NCI-H2029 treated with DMSO at 0.1 percent for 48 hours (cell line): Measurements from ENCODE around the gene AHSP.
"Not testable (repeated sequence)": the region's sequence is repeated elsewhere in the genome, so short reads cannot be mapped to it uniquely, and the experiment has no call there.

Source experiments
- DNase-seq: peaks from one replicate; lab custom pipeline; 2025; lab: John Stamatoyannopoulos, UW

AHSP gene, protein sequence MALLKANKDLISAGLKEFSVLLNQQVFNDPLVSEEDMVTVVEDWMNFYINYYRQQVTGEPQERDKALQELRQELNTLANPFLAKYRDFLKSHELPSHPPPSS

DNA sequence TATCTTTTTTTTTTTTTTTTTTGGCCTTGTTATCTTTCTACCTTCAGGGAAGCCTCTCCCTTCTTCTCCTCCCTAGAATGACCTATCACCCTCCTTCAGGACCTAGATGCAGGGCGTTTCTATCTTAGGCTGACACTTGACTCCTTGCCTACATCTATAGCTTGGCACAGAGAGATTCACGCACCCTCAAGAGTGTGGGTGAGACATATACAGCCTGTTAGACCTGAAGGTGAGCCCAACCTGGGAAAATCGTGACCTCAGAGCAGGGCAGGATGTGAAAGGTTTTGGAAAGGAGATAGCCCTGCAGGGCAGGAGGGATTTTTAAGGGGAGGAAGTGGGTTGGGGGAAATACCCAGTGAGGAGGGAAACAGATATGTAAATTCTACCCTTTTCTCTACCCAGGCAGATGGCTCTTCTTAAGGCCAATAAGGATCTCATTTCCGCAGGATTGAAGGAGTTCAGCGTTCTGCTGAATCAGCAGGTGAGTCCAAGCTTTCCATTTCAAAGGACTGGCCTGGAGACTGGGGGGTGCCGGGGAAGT lies at the start of gene AHSP:
Gene AHSP (plus strand): TSS at position 167 of the 541 bp plus-strand sequence. CDS start 240 bp downstream, at position 407.
- DNase-seq = no peak

DNA sequence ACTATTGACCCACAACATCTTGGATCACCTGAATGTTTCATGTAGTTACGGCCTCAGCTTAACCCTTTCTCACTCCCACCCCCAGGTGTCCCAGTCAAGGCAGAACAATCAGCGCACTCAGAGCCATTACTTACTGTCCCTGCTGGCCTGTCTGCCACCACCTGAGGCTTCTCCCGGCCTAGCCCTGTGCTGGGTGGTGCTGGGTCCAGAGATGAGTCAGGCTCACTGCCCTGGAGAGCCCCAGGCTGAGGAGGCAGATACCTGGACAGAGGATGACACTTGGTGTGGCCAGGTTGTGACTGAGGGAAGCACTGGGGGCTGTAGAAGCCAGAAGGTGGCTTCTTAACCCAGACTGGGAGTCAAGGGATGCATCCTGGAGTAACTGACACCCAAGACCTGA lies 48.7 kb upstream of the AHSP start:
- no peak for DNase-seq

DNA sequence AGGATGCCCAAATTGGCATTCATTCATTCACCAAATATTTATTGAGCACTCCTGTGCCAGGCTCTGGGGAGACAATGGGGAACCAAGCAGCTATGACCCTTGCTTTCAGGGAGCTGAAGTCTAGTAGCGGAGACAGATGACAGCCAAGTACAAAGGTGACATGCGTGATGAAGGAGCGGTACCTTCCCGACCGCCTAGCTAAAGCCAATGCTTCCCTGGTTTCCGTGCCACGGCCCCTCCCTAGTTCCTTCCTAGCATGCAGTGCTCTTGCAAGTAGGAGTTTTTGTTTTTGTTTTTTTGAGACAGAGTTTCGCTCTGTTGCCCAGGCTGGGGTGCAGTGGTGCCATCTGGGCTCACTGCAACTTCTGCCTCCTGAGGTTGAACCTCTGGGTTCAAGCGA lies 47.9 kb upstream of the AHSP start:
- DNase-seq = no peak

DNA sequence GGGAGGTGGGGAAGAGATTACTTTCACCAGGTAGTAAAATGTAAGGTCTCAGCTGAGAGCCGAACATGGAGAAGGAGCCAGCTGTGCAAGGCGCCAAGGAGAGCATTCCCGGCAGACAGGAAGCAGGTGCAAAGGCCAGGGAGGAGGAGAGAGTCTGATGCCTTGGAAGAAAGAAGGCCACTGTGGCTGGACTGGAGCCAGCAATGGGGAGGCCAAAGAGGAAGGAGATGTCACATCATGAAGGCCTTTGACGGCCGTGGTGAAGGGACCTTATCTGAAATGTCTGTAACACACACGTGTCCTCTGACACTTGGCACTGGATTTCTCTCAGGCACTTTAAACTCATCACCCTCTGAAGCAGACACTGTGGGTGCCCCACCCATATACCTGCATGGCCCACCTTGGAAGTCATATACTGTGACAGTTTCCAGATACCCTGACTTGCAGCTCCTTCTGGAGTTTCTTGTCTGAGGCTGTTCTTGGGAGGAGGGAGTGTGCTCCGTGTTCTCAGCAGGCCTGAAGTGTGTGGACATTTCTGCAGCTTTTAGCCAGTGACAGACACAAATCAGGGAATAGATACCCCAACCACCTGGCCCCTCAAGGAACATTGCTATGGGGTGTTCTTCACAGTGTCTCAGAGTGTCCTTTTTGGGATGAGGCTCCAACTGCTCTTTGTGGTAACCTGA lies 46.7 kb upstream of the AHSP start:
- DNase-seq = no peak

DNA sequence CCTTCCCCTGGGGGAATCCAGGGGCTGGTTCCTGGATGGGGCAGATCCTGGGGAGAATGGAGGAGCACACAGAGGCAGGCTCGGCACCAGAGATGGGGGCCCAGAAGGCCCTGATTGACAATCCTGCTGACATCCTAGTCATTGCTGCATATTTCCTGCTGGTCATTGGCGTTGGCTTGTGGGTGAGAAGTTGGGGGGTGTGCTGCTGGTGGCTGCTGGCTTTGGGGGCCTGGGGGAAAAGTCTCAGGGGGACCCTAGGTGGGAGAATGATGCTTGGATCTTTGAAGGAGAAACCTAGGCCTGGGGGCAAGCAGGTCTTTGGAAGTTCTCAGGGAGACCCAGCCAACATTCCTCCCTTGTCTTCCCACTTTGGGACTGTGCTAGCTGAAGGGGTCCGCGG lies 44.6 kb upstream of the AHSP start, which contains the start of gene SLC5A2:
Gene SLC5A2 (plus strand): TSS at position 43 of the 400 bp plus-strand sequence. CDS start 14 bp downstream, at position 57.
- no peak for DNase-seq

DNA sequence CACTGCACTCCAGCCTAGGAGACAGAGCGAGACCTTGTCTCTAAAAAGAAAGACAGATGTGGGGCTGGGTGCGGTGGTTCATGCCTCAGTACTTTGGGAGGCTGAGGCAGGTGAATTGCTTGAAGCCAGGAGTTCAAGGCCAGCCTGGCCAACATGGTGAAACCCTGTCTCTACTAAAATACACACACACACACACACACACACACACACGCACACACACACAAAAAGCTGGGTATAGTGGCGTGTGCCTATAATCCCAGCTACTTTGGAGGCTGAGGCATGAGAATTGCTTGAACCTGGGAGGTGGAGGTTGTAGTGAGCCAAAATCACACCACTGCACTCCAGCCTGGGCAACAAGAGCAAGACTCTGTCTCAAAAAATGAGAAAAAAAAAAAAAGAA lies 43.7 kb upstream of the AHSP start:
- DNase-seq = not testable (repeated sequence)

DNA sequence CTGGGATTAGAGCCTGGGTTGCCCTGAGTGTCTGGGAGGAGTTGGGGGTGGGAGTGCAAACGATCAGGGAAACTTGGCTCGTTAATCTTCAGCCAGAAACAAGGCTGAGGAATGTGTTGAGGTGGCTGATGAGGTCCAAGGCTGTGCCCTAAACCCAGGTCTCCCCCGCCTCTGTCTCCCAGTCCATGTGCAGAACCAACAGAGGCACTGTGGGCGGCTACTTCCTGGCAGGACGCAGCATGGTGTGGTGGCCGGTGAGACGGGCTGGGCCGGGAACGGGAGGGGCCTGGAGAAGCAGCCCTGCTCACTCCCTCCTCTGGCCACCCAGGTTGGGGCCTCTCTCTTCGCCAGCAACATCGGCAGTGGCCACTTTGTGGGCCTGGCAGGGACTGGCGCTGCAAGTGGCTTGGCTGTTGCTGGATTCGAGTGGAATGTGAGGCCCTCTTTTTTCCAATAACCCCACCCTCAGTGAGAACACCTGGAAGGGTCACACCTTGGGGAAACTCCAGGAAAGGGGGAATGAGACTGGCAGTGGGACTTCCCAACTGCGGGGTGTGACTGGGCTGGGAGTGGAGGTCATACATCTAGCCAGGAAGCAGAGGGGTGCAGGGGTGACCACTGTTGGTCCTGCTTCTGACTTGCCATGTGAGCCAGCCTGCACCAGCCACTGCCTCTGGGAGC lies 43.1 kb upstream of the AHSP start:
- DNase-seq = no peak

DNA sequence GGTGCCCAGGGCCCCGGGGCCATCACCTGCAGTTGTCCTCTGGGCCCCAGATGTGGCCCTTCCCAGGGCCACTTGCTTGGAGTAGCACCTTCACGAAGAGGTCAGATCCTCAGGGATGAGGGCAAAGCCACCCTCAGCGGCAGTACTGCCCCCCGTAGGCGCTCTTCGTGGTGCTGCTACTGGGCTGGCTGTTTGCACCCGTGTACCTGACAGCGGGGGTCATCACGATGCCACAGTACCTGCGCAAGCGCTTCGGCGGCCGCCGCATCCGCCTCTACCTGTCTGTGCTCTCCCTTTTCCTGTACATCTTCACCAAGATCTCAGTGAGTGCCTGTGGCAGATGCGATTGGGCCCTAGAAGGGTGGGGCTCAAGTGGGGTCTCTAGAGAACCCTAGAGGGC lies 42.1 kb upstream of the AHSP start:
- DNase-seq = no peak

DNA sequence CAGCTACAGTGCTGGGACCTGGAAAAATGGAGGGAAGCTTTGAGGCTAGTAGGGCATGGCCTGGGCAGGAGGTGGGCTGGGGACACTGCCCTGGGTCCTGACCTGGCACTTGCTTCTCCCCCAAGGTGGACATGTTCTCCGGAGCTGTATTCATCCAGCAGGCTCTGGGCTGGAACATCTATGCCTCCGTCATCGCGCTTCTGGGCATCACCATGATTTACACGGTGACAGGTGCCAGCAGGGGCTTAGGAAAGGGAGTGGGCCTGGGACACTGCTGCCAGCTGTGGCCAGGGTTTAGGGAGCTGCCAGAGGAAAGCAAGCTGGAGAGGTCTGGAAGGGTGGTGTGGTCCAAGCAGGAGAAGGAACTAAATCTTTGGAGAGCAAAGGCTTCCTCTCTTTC lies 41.7 kb upstream of the AHSP start:
- no peak for DNase-seq

DNA sequence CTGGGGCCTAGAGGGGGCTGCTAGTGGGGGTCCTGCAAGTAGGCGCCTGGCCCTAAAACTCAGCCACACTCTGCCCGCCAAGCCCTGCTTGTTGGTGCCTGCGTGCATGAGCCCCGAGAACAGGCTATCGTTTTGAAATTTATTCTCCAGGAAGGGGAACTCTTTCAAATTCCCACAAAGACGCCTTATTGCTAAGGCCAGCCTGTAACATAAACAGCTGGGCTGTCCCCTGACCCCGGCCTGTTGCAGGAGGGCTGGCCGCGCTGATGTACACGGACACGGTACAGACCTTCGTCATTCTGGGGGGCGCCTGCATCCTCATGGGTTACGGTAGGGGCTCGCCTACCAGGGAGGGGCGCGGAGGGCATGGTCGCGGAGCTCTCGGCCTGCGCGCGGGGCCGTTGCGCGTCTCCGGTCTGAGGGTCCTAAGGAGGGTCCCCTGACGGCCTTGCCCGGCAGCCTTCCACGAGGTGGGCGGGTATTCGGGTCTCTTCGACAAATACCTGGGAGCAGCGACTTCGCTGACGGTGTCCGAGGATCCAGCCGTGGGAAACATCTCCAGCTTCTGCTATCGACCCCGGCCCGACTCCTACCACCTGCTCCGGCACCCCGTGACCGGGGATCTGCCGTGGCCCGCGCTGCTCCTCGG lies 40.5 kb upstream of the AHSP start:
- DNase-seq = no peak

DNA sequence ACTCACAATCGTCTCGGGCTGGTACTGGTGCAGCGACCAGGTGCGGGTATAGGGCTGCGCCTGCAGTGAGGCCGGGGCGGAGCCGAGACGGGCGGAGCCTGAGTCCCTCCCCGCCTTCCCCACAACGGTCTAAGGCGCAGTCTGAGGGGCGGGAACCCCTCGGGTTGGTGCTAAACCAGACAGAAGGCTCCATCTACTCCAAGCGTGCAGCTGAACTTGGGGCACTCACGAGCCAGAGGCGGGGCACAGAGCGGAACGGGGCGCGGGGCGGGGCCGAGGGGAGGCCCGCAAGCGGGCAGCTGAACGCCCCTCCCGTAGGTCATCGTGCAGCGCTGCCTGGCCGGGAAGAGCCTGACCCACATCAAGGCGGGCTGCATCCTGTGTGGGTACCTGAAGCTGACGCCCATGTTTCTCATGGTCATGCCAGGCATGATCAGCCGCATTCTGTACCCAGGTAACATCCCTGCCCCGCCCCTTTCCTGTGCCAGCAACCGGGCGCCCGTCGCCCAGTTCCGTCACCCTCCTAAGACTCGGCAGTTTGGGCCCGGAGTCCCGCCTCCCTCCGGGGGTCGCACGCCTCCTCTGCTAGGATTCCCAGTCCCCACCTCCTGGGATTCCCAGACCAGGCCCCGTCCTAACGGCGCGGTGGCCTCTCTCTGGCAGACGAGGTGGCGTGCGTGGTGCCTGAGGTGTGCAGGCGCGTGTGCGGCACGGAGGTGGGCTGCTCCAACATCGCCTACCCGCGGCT lies 39.8 kb upstream of the AHSP start:
- DNase-seq = no peak

DNA sequence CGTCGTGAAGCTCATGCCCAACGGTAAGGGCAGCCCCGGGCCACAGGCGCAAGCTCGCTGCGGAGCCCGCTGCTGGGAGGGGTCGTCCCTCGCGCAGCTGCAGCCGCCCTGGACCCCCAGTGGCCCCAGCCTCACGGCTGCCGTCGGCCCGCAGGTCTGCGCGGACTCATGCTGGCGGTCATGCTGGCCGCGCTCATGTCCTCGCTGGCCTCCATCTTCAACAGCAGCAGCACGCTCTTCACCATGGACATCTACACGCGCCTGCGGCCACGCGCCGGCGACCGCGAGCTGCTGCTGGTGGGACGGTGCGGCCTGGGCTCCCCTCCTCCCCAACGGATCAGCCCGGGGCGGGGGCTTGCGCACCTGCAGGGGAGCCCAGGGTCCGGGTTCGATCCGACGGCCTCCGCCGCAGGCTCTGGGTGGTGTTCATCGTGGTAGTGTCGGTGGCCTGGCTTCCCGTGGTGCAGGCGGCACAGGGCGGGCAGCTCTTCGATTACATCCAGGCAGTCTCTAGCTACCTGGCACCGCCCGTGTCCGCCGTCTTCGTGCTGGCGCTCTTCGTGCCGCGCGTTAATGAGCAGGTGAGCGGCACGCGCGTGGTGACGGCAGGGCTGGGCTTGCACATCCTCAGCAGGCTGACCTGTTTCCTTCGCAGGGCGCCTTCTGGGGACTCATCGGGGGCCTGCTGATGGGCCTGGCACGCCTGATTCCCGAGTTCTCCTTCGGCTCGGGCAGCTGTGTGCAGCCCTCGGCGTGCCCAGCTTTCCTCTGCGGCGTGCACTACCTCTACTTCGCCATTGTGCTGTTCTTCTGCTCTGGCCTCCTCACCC lies 39.0 kb upstream of the AHSP start:
- no peak for DNase-seq

DNA sequence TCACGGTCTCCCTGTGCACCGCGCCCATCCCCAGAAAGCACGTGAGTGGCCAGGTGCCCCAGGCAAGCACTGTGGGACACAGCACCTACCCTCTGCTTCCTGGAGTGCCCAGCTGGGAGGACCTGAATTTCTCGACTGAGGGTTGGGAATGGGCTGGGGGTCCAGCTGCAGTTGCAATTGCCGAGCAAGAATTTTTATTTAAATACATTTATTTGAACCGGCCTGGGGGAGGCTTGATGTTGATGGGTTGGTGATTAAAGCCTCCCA lies 38.5 kb upstream of the AHSP start:
- DNase-seq = no peak

DNA sequence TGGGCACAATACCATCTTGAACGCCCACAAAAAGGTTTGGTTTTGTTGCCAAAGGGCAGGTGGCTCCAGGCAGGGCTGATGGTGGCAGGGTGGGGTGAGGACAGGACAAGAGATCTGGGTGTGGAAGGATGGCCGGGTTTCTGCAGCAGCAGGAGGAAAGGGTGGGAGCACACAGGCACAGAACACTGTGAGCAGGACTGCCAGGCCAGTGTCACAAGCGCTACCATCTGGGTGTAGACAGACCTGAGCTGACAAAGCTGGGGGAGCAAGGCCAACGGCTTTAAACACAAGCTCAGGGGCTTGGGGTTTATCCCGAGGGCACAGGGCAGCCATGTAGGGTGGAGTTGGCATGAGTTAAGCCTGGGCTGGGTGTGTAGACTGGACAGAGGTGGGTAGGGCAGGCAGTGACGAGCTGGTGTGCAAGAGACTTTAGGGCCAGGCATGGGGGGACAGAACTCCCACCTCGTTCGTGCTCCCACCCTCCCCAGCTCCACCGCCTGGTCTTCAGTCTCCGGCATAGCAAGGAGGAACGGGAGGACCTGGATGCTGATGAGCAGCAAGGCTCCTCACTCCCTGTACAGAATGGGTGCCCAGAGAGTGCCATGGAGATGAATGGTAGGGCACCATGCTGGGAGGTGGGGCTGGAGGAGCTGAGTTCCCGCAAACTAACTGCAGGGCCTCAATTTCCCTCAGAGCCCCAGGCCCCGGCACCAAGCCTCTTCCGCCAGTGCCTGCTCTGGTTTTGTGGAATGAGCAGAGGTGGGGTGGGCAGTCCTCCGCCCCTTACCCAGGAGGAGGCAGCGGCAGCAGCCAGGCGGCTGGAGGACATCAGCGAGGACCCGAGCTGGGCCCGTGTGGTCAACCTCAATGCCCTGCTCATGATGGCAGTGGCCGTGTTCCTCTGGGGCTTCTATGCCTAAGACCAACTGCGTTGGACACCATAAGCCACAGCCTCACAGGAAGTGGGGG lies 37.8 kb upstream of the AHSP start:
- DNase-seq = no peak

DNA sequence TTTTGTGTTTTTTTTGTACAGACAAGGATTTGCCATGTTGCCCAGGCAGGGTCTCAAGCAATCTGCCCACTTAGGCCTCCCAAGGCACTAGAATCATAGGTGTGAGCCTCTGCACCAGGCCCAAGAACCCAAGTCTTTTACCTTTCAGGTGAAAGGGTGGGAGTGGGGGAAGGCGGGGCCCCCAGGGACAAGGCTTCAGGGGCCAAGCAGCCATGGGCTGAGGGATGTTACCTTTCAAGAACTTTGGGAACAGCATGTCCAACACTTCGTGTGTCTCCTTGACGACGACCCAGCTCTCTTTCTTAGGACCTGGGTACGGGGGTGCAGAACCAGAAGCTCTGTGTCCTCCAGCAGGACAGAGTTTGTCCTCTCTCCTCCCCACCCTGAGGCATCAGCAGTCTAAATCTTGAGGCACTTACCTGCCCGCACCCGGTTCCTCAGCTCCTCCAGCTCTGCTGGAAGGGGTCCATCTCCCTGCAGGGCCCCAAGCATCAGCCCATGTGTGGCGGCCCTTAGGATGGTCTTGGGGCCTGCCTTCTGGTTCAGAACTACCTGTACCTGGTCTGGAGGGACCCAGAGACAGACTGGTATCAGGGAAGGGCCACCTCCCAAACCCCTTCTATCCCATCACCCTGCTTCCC lies 35.8 kb upstream of the AHSP start:
- DNase-seq = no peak

DNA sequence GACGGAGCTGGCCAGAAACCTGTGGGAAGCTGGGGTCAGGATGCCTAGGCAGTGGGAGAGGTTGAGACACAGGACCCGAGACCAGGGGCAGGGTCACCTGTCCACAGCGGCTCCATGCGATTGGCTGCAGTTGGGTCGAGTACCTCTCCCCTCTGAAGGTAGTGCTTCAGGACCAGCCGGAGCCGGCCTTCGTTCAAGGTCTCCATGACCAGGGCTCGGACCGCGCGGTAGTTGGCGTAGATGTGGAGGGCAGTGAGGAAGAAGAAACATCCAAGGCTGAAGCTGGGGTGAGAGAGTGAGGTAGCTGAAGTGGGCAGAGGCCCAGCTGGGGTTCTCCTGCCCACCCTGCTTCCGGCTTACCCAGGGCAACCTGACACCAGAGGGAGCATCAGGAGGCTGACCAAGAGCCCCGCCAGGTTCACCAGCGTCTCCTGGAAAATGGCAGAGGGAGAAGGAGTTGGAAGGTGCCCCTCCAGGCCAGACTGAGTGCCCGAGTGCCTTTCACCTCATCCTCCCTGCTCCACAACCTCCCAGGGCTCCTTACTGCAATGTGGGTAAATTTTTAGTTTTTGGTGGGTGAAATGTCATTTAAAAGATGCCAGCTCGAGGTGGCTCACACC lies 34.1 kb upstream of the AHSP start:
- no peak for DNase-seq

DNA sequence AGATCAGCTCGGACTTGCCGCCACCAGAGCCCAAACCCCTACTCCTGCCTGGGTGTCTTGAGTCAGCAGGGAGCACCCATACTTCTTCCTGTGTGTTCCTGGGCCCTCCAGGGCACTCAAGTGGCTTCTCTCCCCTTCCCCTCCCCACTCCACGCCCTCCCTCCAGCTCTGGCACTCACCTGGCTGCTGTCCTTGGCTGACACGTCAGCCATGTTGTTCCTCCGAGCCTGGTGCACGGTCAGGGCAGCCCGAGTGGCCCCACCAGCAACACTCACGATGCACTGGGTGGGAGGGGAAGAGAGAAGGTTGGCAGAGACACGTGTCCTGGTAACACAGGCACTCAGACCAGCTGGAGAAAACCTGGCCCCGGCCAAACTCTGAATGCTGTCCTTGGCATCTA lies 31.0 kb upstream of the AHSP start:
- no peak for DNase-seq

DNA sequence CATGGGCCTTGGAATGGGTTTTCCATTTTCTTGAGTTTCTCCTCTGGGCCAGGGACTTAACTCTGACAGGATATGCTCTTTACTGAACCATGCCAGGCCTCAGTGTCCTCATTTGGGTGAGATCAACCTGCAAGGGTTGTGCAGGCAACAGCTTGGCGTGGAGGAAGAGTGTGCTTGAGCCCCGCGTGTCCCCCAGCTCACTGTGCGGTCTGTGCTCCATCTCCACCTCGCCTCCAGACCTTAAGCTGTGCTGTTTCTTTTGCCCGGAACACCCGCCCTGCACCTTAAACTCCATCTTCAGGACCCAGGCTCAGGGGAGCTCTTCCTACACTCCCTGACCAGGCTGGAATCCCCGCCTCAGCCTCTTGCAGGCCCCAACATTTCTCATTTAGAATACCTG lies 29.2 kb upstream of the AHSP start:
- DNase-seq = no peak

DNA sequence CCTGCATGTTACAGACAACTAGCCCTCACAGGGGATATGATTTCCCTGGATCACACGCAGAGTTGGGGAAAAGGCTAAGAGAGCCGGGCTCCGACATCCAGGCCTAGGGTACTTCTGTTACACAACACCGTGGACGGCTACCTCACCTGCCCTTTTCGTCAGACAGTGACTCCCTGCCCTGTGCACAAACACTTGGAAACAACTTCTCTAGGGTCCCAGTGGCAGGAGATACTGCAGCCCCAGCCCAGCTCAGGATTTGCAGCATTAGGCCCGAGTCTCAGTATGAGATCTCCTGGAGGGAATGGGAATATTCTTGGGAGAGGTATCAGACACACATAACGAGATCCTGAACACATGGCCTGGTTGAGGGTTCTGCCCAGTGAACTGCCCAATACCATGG lies 27.8 kb upstream of the AHSP start:
- DNase-seq = no peak
